ENCODE measurements around the gene PNPLA5. TPM values are rescaled to one million over a fixed set of nuclear protein-coding genes. Genes with fewer than 3 reads are reported as not detected.

PNPLA5 gene
- polyA plus RNA-seq, 1 donor (not counting 4 experiments of a cell fraction or from before 2014, with no cell fraction given) = not detected

GRCh38 chr22:43867839-43868635 is 23.8 kb downstream of the PNPLA5 start:
- dilution Hi-C loops (cut with MboI; ENCODE audit: extremely low pct_ligation_motif_present, low sequenced_read_pairs) = no loop called here
- H3K27ac ChIP-seq (ENCODE audit: control insufficient read depth, insufficient read depth, low read length) = no peak overlapping the region
- no peaks in the 10 kb centered on the region for H3K9me3 ChIP-seq (ENCODE audit: control insufficient read depth, low read depth, low read length)
- DNase-seq (ENCODE audit: low read depth, low spot score) (peak; percentile 23), FAIRE-seq (peak; percentile 17)
- H4K20me1 ChIP-seq (ENCODE audit: control insufficient read depth, extremely low read depth, insufficient read depth, low read length) = no peaks in the 10 kb centered on the region
- no peaks in the 10 kb centered on the region for H3K36me3 ChIP-seq (ENCODE audit: control insufficient read depth in 2 of 2, extremely low read depth in 1 of 2, insufficient read depth in 2 of 2, low read length in 2 of 2)
- no peaks in the 10 kb centered on the region for H3K9me1 ChIP-seq (ENCODE audit: control insufficient read depth, extremely low read depth, insufficient read depth, low read length)
- H3K79me2 ChIP-seq (ENCODE audit: control insufficient read depth, insufficient read depth, low read length) = no peaks in the 10 kb centered on the region
- no peak overlapping the region for H3K4me2 ChIP-seq (ENCODE audit: control insufficient read depth, extremely low read depth, insufficient read depth, low read depth, low read length)
- no peak for TF ChIP-seq CTCF (optimal IDR thresholded peaks at IDR 0.05 in 1 of 3, IDR thresholded peaks at IDR 0.05 in 1 of 3, conservative IDR thresholded peaks at IDR 0.05 in 1 of 3; ENCODE audit: extremely low read depth in 1 of 3, insufficient read depth in 2 of 3, low read length in 3 of 3)
- TF ChIP-seq EZH2 (IDR thresholded peaks at IDR 0.05; ENCODE audit: low read length) = no peak
- no peaks in the 10 kb centered on the region for H3K4me1 ChIP-seq (ENCODE audit: control insufficient read depth, extremely low read depth, insufficient read depth, low read length)
- no peak overlapping the region for H3K4me3 ChIP-seq (ENCODE audit: control insufficient read depth in 2 of 3, extremely low read depth in 1 of 3, insufficient read depth in 2 of 3, low read depth in 1 of 3, low read length in 3 of 3)
- H2AFZ ChIP-seq (ENCODE audit: control insufficient read depth, low read length) = no peak overlapping the region
- peaks cover 3% of the 10 kb centered on the region for H3K27me3 ChIP-seq (ENCODE audit: control insufficient read depth, extremely low read depth, insufficient read depth, low read length)
- H3K9ac ChIP-seq (ENCODE audit: control insufficient read depth, extremely low read depth, insufficient read depth, low read length) = no peak overlapping the region

- FAIRE-seq (no peak), DNase-seq (ENCODE audit: low read depth, low spot score) (no peak)
- no peaks in the 10 kb centered on the region for H3K4me1 ChIP-seq (ENCODE audit: control insufficient read depth, extremely low read depth, insufficient read depth, low read length)
- no peak overlapping the region for H3K4me2 ChIP-seq (ENCODE audit: control insufficient read depth, extremely low read depth, insufficient read depth, low read depth, low read length)
- H3K27ac ChIP-seq (ENCODE audit: control insufficient read depth, insufficient read depth, low read length) = no peak overlapping the region
- TF ChIP-seq CTCF (optimal IDR thresholded peaks at IDR 0.05 in 1 of 3, IDR thresholded peaks at IDR 0.05 in 1 of 3, conservative IDR thresholded peaks at IDR 0.05 in 1 of 3; ENCODE audit: extremely low read depth in 1 of 3, insufficient read depth in 2 of 3, low read length in 3 of 3) (no peak), EZH2 (IDR thresholded peaks at IDR 0.05; ENCODE audit: low read length) (peak; percentile 38)
- dilution Hi-C loops (cut with MboI; ENCODE audit: extremely low pct_ligation_motif_present, low sequenced_read_pairs) = no loop called here
- H3K27me3 ChIP-seq (ENCODE audit: control insufficient read depth, extremely low read depth, insufficient read depth, low read length) = peaks cover 34% of the 10 kb centered on the region
- no peaks in the 10 kb centered on the region for H3K36me3 ChIP-seq (ENCODE audit: control insufficient read depth in 2 of 2, extremely low read depth in 1 of 2, insufficient read depth in 2 of 2, low read length in 2 of 2)
- no peak overlapping the region for H2AFZ ChIP-seq (ENCODE audit: control insufficient read depth, low read length)
- H3K9ac ChIP-seq (ENCODE audit: control insufficient read depth, extremely low read depth, insufficient read depth, low read length) = no peak overlapping the region
- H3K79me2 ChIP-seq (ENCODE audit: control insufficient read depth, insufficient read depth, low read length) = no peaks in the 10 kb centered on the region
- H4K20me1 ChIP-seq (ENCODE audit: control insufficient read depth, extremely low read depth, insufficient read depth, low read length) = no peaks in the 10 kb centered on the region
- H3K9me3 ChIP-seq (ENCODE audit: control insufficient read depth, low read depth, low read length) = no peaks in the 10 kb centered on the region
- H3K9me1 ChIP-seq (ENCODE audit: control insufficient read depth, extremely low read depth, insufficient read depth, low read length) = no peaks in the 10 kb centered on the region
- H3K4me3 ChIP-seq (ENCODE audit: control insufficient read depth in 2 of 3, extremely low read depth in 1 of 3, insufficient read depth in 2 of 3, low read depth in 1 of 3, low read length in 3 of 3) = peak overlapping the region in 1 of 3 experiments; percentile 23
Measured at GRCh38 chr22:43862882-43863202, 29.0 kb downstream of the PNPLA5 start.
